Ascending aorta (tissue), 2 donors: ENCODE data around the gene POLG2. TPM values are rescaled to one million over a fixed set of nuclear protein-coding genes. Genes with fewer than 3 reads are reported as not detected.
A peak's percentile ranks its signal among the peaks of the same experiment; 100 is the strongest.
"Not testable (repeated sequence)": the region's sequence is repeated elsewhere in the genome, so short reads cannot be mapped to it uniquely, and the experiment has no call there.

Experiments
- DNase-seq, 2 donors: peaks; one replicate each; pipeline ENCODE4 v3.0.0-alpha.2; 2019; ENCODE audit warnings: low spot score in 2 of 2
- H3K27ac ChIP-seq, 2 donors: fragments of 200-600 bp; sonication (generic); one replicate each; pipeline ENCODE4 v1.5.1; 2016 to 2017; ENCODE audit warnings: mild to moderate bottlenecking in 1 of 2
- H3K27me3 ChIP-seq: fragments of 200-600 bp; sonication (generic); one replicate; pipeline ENCODE4 v1.5.1; 2017
- H3K36me3 ChIP-seq, 2 donors: fragments of 200-600 bp; sonication (generic); one replicate each; pipeline ENCODE4 v1.5.1; 2016
- H3K4me1 ChIP-seq, 2 donors: fragments of 200-600 bp; sonication (generic); one replicate each; pipeline ENCODE4 v1.5.1; 2016 to 2017; ENCODE audit warnings: mild to moderate bottlenecking in 1 of 2
- H3K4me3 ChIP-seq, 2 donors: fragments of 200-600 bp; sonication (generic); one replicate each; pipeline ENCODE4 v1.5.1; 2016 to 2017; ENCODE audit warnings: mild to moderate bottlenecking in 1 of 2
- H3K9me3 ChIP-seq, 2 donors: fragments of 200-600 bp; sonication (generic); one replicate each; pipeline ENCODE4 v1.5.1; 2016
- CTCF ChIP-seq, 3 experiments: fragments of 200-600 bp in 2 of 3; fragments of 450-650 bp in 1 of 3; sonication (generic) in 2 of 3; IDR thresholded peaks; one replicate each; pipeline ENCODE4 v1.5.1; 2016 to 2019; ENCODE audit warnings: antibody characterized with exemption in 3 of 3, mild to moderate bottlenecking in 1 of 3, moderate library complexity in 1 of 3
- intact Hi-C: fragments of 100-400 bp; cut with DNase I; formaldehyde crosslinking; loops from one replicate; pipeline ENCODE4 v1.15.1; 2023
- total RNA-seq: library from RNA; depleted of rRNA; stranded (reverse); fragments of >200 nt; gene quantifications from one replicate; pipeline ENCODE4 v1.1.0, GENCODE V29; 2016

POLG2 gene
- total RNA-seq, 1 donor from 2014 or later, result 1.5 TPM

- Histone ChIP-seq H3K27ac (peak overlapping the region; percentile 82 to 85), H3K27me3 (no peaks in the 10 kb centered on the region), H3K4me1 (peaks cover 12 to 46% of the 10 kb centered on the region in 2 donors), H3K4me3 (peak overlapping the region; percentile 81 to 95), H3K9me3 (no peaks in the 10 kb centered on the region), H3K36me3 (peaks cover 32 to 52% of the 10 kb centered on the region in 2 donors)
- no peak for TF ChIP-seq CTCF (IDR thresholded peaks at IDR 0.05)
- DNase-seq, result no peak
- intact Hi-C loops, result loop anchor here (1.0 to 10.0 kb wide), 2 partner anchors 9 to 173 kb away; partner anchors contain the start of genes CEP95 and DDX5
These were observed 746 bp upstream of the POLG2 start for GRCh38 chr17:64497565-64498035.

- Histone ChIP-seq H3K36me3 (peaks cover 23 to 46% of the 10 kb centered on the region in 2 donors), H3K9me3 (no peaks in the 10 kb centered on the region), H3K4me1 (peaks cover 10 to 38% of the 10 kb centered on the region in 2 donors), H3K27ac (peak overlapping the region; percentile 82 to 85), H3K4me3 (peak overlapping the region; percentile 81 to 95), H3K27me3 (no peaks in the 10 kb centered on the region)
- no peak for TF ChIP-seq CTCF (IDR thresholded peaks at IDR 0.05)
- intact Hi-C loops, result loop anchor here (10.0 kb wide), 1 partner anchor 172 kb away; no protein-coding TSS in a partner anchor
- no peak for DNase-seq
These were observed 487 bp downstream of the POLG2 start for GRCh38 chr17:64496348-64496785.

- Histone ChIP-seq H3K4me3 (peak overlapping the region; percentile 81 to 95), H3K36me3 (peaks cover 20 to 46% of the 10 kb centered on the region in 2 donors), H3K4me1 (peaks cover 9 to 30% of the 10 kb centered on the region in 2 donors)
- not testable (repeated sequence) for H3K9me3 ChIP-seq, H3K27ac ChIP-seq, H3K27me3 ChIP-seq, DNase-seq
- intact Hi-C loops, result loop anchor here (10.0 kb wide), 1 partner anchor 170 kb away; no protein-coding TSS in a partner anchor
These were observed 1.6 kb downstream of the POLG2 start for GRCh38 chr17:64495300-64495699.

GRCh38 chr17:64494121-64494520, 2.7 kb downstream of the POLG2 start:
- TF ChIP-seq CTCF (IDR thresholded peaks at IDR 0.05), result no peak
- peaks cover 9 to 27% of the 10 kb centered on the region in 2 donors for H3K4me1 ChIP-seq
- DNase-seq, result no peak
- H3K9me3 ChIP-seq, result no peaks in the 10 kb centered on the region
- peaks cover 20 to 46% of the 10 kb centered on the region in 2 donors for H3K36me3 ChIP-seq
- no peaks in the 10 kb centered on the region for H3K27me3 ChIP-seq
- H3K27ac ChIP-seq, result no peak overlapping the region
- H3K4me3 ChIP-seq, result no peak overlapping the region
- intact Hi-C loops, result loop anchor here (10.0 kb wide), 1 partner anchor 169 kb away; no protein-coding TSS in a partner anchor

- H3K4me1 ChIP-seq, result peaks cover 9 to 20% of the 10 kb centered on the region in 2 donors
- peaks cover 21 to 41% of the 10 kb centered on the region in 2 donors for H3K36me3 ChIP-seq
- peak; percentile 30 to 47 (median 38) for TF ChIP-seq CTCF (IDR thresholded peaks at IDR 0.05)
- H3K27ac ChIP-seq, result no peak overlapping the region
- no peaks in the 10 kb centered on the region for H3K27me3 ChIP-seq
- no peaks in the 10 kb centered on the region for H3K9me3 ChIP-seq
- intact Hi-C loops, result loop anchor here (10.0 kb wide), 1 partner anchor 168 kb away; no protein-coding TSS in a partner anchor
- no peak for DNase-seq
- H3K4me3 ChIP-seq, result no peak overlapping the region
These were observed 4.3 kb downstream of the POLG2 start for GRCh38 chr17:64492481-64493109.

- Histone ChIP-seq H3K36me3 (peaks cover 26 to 42% of the 10 kb centered on the region in 2 donors), H3K9me3 (no peaks in the 10 kb centered on the region), H3K27ac (no peak overlapping the region), H3K4me3 (no peak overlapping the region), H3K4me1 (peaks cover 9 to 15% of the 10 kb centered on the region in 2 donors), H3K27me3 (no peaks in the 10 kb centered on the region)
- no peak for TF ChIP-seq CTCF (IDR thresholded peaks at IDR 0.05)
- intact Hi-C loops, result loop anchor here (10.0 kb wide), 1 partner anchor 167 kb away; no protein-coding TSS in a partner anchor
- DNase-seq, result no peak
These were observed 4.9 kb downstream of the POLG2 start for GRCh38 chr17:64491994-64492393.
